ENCODE data around the gene OPHN1.

Gene OPHN1

DNA sequence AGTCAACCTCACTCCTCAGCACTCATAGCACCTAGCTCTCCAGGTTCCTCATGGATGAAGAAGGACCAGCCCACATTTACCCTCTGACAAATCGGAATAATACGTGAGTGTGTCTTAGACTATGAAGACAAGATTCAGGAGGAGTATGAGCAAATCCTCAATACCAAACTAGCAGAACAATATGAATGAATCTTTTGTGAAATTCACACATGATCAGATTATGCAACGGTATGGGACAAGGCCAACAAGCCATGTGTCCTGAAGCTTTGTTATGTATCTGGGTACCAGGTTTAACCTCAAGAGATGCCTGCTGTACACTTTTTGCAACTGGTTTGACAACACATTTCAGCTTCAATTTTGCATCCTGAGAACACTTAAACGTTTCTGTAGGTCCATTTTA lies 300.1 kb downstream of the OPHN1 start:
- Histone ChIP-seq H3K4me3 (ENCODE audit: low read depth, low read length) (no peak overlapping the region), H3K36me3 (ENCODE audit: control insufficient read depth, insufficient read depth, low read length) (no peaks in the 10 kb centered on the region), H3K9me3 (ENCODE audit: control insufficient read depth, insufficient read depth, low read length) (no peaks in the 10 kb centered on the region), H3K27me3 (ENCODE audit: control insufficient read depth, insufficient read depth, low read length) (no peaks in the 10 kb centered on the region), H3K9ac (ENCODE audit: low read depth, low read length) (no peak overlapping the region), H3K4me1 (ENCODE audit: control insufficient read depth, insufficient read depth, low read length) (no peaks in the 10 kb centered on the region)

DNA sequence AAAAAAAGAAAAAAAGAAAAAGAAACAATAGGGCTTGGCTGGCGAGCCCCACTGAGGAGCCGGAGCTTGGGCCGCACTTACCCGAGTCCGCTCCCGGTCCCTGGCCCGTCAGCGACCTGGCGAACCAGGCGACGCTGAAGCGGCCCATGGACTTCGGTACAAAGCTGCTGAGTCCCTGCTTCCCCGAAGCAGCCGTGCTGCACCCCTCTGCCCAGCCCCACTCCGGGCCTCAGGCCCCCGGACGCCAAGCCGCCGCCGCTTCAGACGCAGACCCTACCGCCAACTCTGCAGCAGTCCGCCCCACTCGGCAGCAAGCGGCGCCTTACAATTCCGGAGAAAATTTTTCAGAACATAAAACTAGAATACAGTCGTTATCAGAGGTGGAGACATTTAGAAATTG lies 300.5 kb downstream of the OPHN1 start:
- no peaks in the 10 kb centered on the region for H3K36me3 ChIP-seq (ENCODE audit: control insufficient read depth, insufficient read depth, low read length)
- H3K9me3 ChIP-seq (ENCODE audit: control insufficient read depth, insufficient read depth, low read length), result no peaks in the 10 kb centered on the region
- H3K9ac ChIP-seq (ENCODE audit: low read depth, low read length), result no peak overlapping the region
- H3K4me3 ChIP-seq (ENCODE audit: low read depth, low read length), result no peak overlapping the region
- no peaks in the 10 kb centered on the region for H3K4me1 ChIP-seq (ENCODE audit: control insufficient read depth, insufficient read depth, low read length)
- H3K27me3 ChIP-seq (ENCODE audit: control insufficient read depth, insufficient read depth, low read length), result no peaks in the 10 kb centered on the region

DNA sequence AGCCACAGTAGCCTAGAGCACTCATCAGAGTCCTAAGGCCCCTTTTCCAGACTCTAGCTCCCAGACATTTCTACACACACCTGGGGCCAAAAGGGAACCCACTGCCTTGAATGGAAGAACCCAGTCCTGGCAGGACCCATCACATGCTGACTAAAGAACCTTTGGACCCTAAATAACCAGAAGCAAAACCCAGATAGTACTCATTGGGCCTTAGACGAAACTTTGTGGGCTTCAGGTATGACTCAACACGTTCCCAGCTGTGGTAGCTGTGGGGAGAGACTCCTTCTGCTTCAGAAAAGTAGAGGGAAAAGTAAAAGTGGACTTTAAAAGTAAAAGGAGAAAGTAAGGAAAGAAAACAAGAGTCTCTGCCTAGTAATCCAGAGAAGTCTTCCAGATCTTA lies 311.5 kb downstream of the OPHN1 start:
- no peaks in the 10 kb centered on the region for H3K9me3 ChIP-seq (ENCODE audit: control insufficient read depth, insufficient read depth, low read length)
- H3K9ac ChIP-seq (ENCODE audit: low read depth, low read length), result no peak overlapping the region
- no peak overlapping the region for H3K4me3 ChIP-seq (ENCODE audit: low read depth, low read length)
- no peaks in the 10 kb centered on the region for H3K4me1 ChIP-seq (ENCODE audit: control insufficient read depth, insufficient read depth, low read length)
- no peaks in the 10 kb centered on the region for H3K27me3 ChIP-seq (ENCODE audit: control insufficient read depth, insufficient read depth, low read length)
- H3K36me3 ChIP-seq (ENCODE audit: control insufficient read depth, insufficient read depth, low read length), result no peaks in the 10 kb centered on the region

DNA sequence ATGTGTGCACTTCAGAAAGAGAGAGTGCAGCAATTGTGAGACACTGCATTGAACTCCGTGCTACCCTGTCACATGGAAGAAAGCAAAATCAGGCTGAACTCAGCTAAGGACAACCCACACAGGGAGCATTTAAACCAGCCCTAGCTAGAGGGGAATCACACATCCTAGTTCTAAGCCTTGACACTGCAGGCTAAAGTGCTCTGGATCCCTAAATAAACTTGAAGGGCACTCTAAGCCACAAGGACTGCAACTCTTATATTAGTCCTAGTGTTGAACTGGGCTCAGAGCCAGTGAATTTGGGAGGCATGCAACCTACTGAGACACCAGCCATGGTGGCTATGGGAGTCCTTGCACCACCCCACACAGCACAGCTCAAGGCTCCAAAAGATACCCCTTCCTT lies 311.9 kb downstream of the OPHN1 start:
- no peak overlapping the region for H3K9ac ChIP-seq (ENCODE audit: low read depth, low read length)
- H3K9me3 ChIP-seq (ENCODE audit: control insufficient read depth, insufficient read depth, low read length), result no peaks in the 10 kb centered on the region
- H3K36me3 ChIP-seq (ENCODE audit: control insufficient read depth, insufficient read depth, low read length), result no peaks in the 10 kb centered on the region
- H3K27me3 ChIP-seq (ENCODE audit: control insufficient read depth, insufficient read depth, low read length), result no peaks in the 10 kb centered on the region
- no peaks in the 10 kb centered on the region for H3K4me1 ChIP-seq (ENCODE audit: control insufficient read depth, insufficient read depth, low read length)
- no peak overlapping the region for H3K4me3 ChIP-seq (ENCODE audit: low read depth, low read length)

DNA sequence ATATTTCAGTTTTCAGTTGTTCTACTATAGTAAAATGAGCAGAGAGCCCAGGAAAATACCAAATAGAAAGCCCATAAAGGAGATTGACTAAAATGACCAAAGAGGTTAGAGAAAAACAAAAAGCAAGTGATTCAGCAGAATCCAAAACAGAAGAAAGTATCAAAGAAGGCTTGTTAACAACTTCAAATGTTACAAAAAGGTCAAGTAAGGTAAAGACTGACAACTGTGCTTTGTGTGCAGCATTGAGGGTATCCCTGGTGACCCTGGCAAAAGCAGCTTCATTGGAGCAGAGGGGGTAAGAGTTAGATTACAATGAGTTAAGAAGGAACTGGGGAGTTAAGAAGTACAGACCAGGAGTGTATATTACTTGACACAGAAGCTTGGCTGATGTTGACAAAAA lies 317.9 kb downstream of the OPHN1 start:
- peaks cover 2% of the 10 kb centered on the region for H3K9me3 ChIP-seq (ENCODE audit: control insufficient read depth, insufficient read depth, low read length)
- no peak overlapping the region for H3K4me3 ChIP-seq (ENCODE audit: low read depth, low read length)
- H3K4me1 ChIP-seq (ENCODE audit: control insufficient read depth, insufficient read depth, low read length), result no peaks in the 10 kb centered on the region
- H3K36me3 ChIP-seq (ENCODE audit: control insufficient read depth, insufficient read depth, low read length), result no peaks in the 10 kb centered on the region
- H3K9ac ChIP-seq (ENCODE audit: low read depth, low read length), result no peak overlapping the region
- H3K27me3 ChIP-seq (ENCODE audit: control insufficient read depth, insufficient read depth, low read length), result no peaks in the 10 kb centered on the region

DNA sequence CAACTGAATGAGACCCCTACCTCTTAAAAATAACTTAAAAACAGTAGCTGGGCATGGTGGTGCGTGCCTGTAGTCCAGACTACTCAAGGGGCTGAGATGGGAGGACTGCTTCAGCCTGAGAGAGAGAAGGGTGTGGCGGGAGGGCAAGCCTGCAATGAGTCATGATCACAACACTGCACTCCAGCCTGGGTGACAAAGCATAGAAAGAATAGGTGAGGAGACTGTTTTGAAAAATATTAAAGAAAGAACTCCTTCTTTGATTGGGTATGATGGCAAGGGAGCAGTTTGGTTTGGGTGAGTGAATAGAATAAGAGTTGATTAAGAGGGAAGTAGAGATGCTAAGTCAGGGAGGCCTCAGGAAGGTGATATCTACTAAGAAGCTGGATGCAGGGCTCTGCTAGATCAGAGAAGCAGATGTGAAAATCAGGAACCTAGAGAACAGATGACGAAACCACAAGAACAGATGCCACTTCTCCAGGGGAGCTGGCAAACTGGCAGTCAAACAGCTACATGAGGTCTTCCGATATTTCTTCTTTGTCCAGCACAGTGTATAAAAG lies 318.6 kb downstream of the OPHN1 start:
- Histone ChIP-seq H3K9ac (ENCODE audit: low read depth, low read length) (no peak overlapping the region), H3K4me3 (ENCODE audit: low read depth, low read length) (no peak overlapping the region), H3K27me3 (ENCODE audit: control insufficient read depth, insufficient read depth, low read length) (no peaks in the 10 kb centered on the region), H3K4me1 (ENCODE audit: control insufficient read depth, insufficient read depth, low read length) (no peaks in the 10 kb centered on the region), H3K36me3 (ENCODE audit: control insufficient read depth, insufficient read depth, low read length) (no peaks in the 10 kb centered on the region), H3K9me3 (ENCODE audit: control insufficient read depth, insufficient read depth, low read length) (peaks cover 3% of the 10 kb centered on the region)

DNA sequence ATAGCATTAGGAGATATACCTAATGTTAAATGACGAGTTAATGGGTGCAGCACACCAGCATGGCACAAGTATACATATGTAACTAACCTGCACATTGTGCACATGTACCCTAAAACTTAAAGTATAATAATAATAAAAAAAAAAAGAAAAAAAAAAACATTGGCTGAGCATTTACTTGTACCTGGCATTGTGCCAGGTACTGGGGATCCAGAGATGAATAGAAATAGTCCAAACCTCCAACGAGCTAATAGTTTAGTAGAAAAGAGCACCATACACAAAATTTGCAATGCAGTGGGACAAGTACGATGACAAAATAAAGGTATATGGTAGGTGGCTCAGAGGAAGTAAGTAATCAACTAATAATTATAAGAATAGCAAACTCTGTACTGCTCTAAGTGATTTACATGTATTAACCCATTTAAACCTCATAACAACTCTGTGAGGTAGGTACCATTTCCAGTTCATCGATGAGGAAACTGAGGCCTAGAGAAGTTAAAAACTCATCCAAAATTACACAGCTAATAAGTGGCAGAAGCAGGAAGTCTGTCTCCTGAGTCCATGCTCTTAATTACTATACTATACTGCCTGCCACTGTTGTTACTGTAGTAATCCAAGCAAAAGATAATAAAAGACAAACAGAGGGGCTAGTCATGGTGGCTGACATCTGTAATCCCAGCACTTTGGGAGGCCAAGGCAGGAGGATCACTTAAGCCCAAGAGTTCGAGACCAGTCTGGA lies 319.3 kb downstream of the OPHN1 start:
- Histone ChIP-seq H3K27me3 (ENCODE audit: control insufficient read depth, insufficient read depth, low read length) (no peaks in the 10 kb centered on the region), H3K4me1 (ENCODE audit: control insufficient read depth, insufficient read depth, low read length) (no peaks in the 10 kb centered on the region), H3K9me3 (ENCODE audit: control insufficient read depth, insufficient read depth, low read length) (peaks cover 3% of the 10 kb centered on the region), H3K9ac (ENCODE audit: low read depth, low read length) (no peak overlapping the region), H3K4me3 (ENCODE audit: low read depth, low read length) (no peak overlapping the region), H3K36me3 (ENCODE audit: control insufficient read depth, insufficient read depth, low read length) (no peaks in the 10 kb centered on the region)

DNA sequence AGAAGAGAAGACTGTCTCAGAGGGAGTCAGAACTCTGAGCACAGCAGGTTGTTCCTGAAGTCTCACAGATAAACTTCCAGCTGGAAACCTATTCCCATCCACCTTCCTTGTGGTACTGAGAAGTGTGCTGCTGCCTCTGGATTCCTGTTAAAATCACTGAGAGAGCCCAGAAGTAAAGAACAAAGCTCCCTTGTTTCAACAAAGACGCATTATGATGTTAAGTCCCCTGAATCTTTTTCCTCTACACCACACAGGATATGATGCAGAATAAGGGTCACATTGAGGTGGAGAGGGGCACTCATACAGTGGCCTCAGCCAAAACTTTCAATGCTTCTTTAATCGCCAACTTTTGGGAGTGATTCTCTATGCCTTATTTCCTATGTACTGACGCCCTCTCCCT lies 321.0 kb downstream of the OPHN1 start:
- Histone ChIP-seq H3K36me3 (ENCODE audit: control insufficient read depth, insufficient read depth, low read length) (no peaks in the 10 kb centered on the region), H3K4me1 (ENCODE audit: control insufficient read depth, insufficient read depth, low read length) (no peaks in the 10 kb centered on the region), H3K9me3 (ENCODE audit: control insufficient read depth, insufficient read depth, low read length) (peaks cover 3% of the 10 kb centered on the region), H3K27me3 (ENCODE audit: control insufficient read depth, insufficient read depth, low read length) (no peaks in the 10 kb centered on the region), H3K4me3 (ENCODE audit: low read depth, low read length) (no peak overlapping the region), H3K9ac (ENCODE audit: low read depth, low read length) (no peak overlapping the region)

DNA sequence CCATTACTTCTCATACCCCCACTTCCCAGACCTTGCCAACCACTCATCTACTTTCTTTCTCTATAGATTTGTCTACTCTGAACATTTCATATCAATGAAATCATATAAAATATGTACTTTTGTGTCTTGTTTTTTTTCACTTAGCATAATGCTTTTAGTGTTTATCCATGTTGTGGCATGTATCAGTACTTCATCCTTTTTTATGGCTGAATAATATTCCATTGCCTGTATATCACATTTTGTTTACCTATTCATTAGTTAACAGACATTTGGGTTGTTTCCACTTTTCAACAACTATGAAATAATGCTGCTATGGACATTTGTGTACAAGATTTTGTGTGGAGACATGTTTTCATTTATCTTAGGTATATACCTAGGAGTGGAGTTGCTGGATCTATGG lies 324.1 kb downstream of the OPHN1 start:
- H3K4me1 ChIP-seq (ENCODE audit: control insufficient read depth, insufficient read depth, low read length), result no peaks in the 10 kb centered on the region
- no peaks in the 10 kb centered on the region for H3K27me3 ChIP-seq (ENCODE audit: control insufficient read depth, insufficient read depth, low read length)
- peaks cover 3% of the 10 kb centered on the region for H3K9me3 ChIP-seq (ENCODE audit: control insufficient read depth, insufficient read depth, low read length)
- no peak overlapping the region for H3K9ac ChIP-seq (ENCODE audit: low read depth, low read length)
- no peak overlapping the region for H3K4me3 ChIP-seq (ENCODE audit: low read depth, low read length)
- H3K36me3 ChIP-seq (ENCODE audit: control insufficient read depth, insufficient read depth, low read length), result no peaks in the 10 kb centered on the region

DNA sequence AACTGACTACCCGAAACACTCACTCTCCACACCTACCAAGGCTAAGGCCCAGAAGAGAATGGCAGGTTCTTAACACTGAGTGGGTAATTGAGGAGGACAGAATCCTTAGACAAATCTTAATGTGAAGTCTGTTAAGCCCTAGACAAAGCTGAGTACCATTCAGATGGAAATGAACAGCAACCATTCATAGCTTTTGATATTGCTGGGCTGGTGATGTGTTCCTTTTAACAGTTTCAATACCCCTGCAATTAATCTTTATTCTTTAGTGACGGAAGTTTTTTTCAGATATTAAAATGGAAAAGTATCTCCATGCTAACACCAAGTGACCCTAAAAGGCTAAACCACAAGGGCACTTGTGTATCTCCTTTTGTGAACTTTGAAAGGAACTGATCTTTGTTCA lies 334.9 kb downstream of the OPHN1 start:
- H3K4me3 ChIP-seq (ENCODE audit: low read depth, low read length), result no peak overlapping the region
- H3K36me3 ChIP-seq (ENCODE audit: control insufficient read depth, insufficient read depth, low read length), result no peaks in the 10 kb centered on the region
- no peak overlapping the region for H3K9ac ChIP-seq (ENCODE audit: low read depth, low read length)
- no peaks in the 10 kb centered on the region for H3K9me3 ChIP-seq (ENCODE audit: control insufficient read depth, insufficient read depth, low read length)
- no peaks in the 10 kb centered on the region for H3K27me3 ChIP-seq (ENCODE audit: control insufficient read depth, insufficient read depth, low read length)
- H3K4me1 ChIP-seq (ENCODE audit: control insufficient read depth, insufficient read depth, low read length), result no peaks in the 10 kb centered on the region

DNA sequence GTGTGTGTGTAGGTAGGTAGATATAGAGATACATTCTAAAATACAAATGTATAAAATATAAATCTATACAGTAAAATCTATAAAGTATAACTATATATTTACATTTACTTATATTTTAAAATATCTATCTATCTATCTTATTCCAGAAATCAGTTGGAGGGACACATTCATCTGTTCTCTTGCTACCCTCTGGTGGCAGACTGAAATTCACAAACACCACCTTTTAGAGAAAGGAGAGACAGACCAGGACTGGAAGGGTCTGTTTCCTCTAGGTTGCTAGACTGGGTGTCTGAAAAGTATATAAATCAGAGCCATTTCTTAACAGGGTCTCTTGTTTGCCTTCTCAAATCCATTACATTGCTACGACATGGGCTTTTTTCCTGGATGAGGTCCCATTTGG lies 343.0 kb downstream of the OPHN1 start:
- H3K4me3 ChIP-seq (ENCODE audit: low read depth, low read length), result no peak overlapping the region
- no peak overlapping the region for H3K9ac ChIP-seq (ENCODE audit: low read depth, low read length)
- no peaks in the 10 kb centered on the region for H3K9me3 ChIP-seq (ENCODE audit: control insufficient read depth, insufficient read depth, low read length)
- H3K4me1 ChIP-seq (ENCODE audit: control insufficient read depth, insufficient read depth, low read length), result no peaks in the 10 kb centered on the region
- no peaks in the 10 kb centered on the region for H3K27me3 ChIP-seq (ENCODE audit: control insufficient read depth, insufficient read depth, low read length)
- no peaks in the 10 kb centered on the region for H3K36me3 ChIP-seq (ENCODE audit: control insufficient read depth, insufficient read depth, low read length)

DNA sequence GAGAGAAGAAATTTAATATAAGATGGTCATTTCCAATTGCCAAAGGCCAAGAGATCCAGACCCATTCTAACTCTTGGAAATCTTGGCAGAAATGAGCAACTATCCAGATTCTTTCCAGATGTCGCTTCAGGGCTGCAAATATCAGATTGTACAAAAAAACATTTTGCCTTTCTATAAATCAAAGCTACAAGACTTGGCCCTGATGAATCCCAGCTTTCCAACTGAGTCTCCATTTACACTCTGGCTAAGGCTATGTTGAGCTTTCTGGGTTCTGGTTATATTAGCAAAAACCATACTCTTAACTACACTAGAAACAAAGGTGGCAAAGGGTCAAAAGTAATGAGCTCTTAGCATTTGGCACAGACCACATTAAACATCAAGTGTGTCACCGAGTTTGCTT lies 345.8 kb downstream of the OPHN1 start:
- Histone ChIP-seq H3K27me3 (ENCODE audit: control insufficient read depth, insufficient read depth, low read length) (no peaks in the 10 kb centered on the region), H3K4me3 (ENCODE audit: low read depth, low read length) (no peak overlapping the region), H3K9ac (ENCODE audit: low read depth, low read length) (no peak overlapping the region), H3K9me3 (ENCODE audit: control insufficient read depth, insufficient read depth, low read length) (no peaks in the 10 kb centered on the region), H3K4me1 (ENCODE audit: control insufficient read depth, insufficient read depth, low read length) (no peaks in the 10 kb centered on the region), H3K36me3 (ENCODE audit: control insufficient read depth, insufficient read depth, low read length) (no peaks in the 10 kb centered on the region)

All from iPS-15b (cell line).